HG03469 (cell line): Measurements from ENCODE around the gene TRERF1.

Source experiments
- ATAC-seq: cut with Tn5 transposase; IDR thresholded peaks from one replicate; pipeline ENCODE4 v1.9.1; 2021; ENCODE audit warnings: mild to moderate bottlenecking, moderate library complexity, moderate number of reproducible peaks; ENCODE audit not compliant: unreplicated experiment

The TRERF1 gene

GRCh38 chr6:42175860-42176259, 275.9 kb downstream of the TRERF1 start:
- ATAC-seq: no peak
